Endothelial cell of umbilical vein (primary cell): ENCODE data around the gene KREMEN1. TPM values are rescaled to one million over a fixed set of nuclear protein-coding genes. Genes with fewer than 3 reads are reported as not detected.

Experiments
- BruUV-seq: library from RNA; stranded (reverse); fragments of 400-500 nt; replicated peaks from 2 replicates; lab custom pipeline; 2021; lab: Mats Ljungman, UMichigan
- CTCF ChIA-PET: fragments of 300-600, 350-600 bp; sonication (Branson Sonifier 250); formaldehyde crosslinking; loops from one replicate; lab custom pipeline; 2021; ENCODE audit warnings: antibody characterized with exemption, inconsistent platforms; lab: Charles Lee
- POLR2A ChIA-PET: fragments of 300-600, 350-600 bp; sonication (Branson Sonifier 250); formaldehyde crosslinking; loops from one replicate; lab custom pipeline; 2021; ENCODE audit warnings: antibody characterized with exemption, inconsistent platforms; lab: Charles Lee
- DNase-seq: peaks from one replicate; pipeline ENCODE4 v3.0.0-alpha.2; 2011; ENCODE audit warnings: low read depth, low spot score
- FAIRE-seq: peaks from 2 replicates; lab custom pipeline; 2011; peaks lifted over from hg19 to GRCh38; lab: Jason Lieb, UNC
- H2AFZ ChIP-seq: 2 replicates; pipeline ENCODE4 v1.6.0; 2012; ENCODE audit warnings: low read depth, low read length, control low read depth, inconsistent platforms
- H3K27ac ChIP-seq: 2 replicates; pipeline ENCODE4 v1.5.1; 2011; ENCODE audit warnings: low read depth, mild to moderate bottlenecking, control low read depth, low read length, moderate library complexity; ENCODE audit not compliant: insufficient read depth
- H3K27me3 ChIP-seq, 2 experiments: 2 replicates each; pipeline versions ENCODE4 v1.6.0 to v1.6.1; 2011; ENCODE audit warnings: low read length in 2 of 2, mixed read lengths in 1 of 2; ENCODE audit not compliant: control insufficient read depth in 2 of 2, insufficient read depth in 2 of 2
- H3K36me3 ChIP-seq, 2 experiments: 2 replicates in 1 of 2; 3 replicates in 1 of 2; pipeline ENCODE4 v1.5.1; 2011; ENCODE audit warnings: low read length in 2 of 2, mild to moderate bottlenecking in 1 of 2, moderate library complexity in 1 of 2; ENCODE audit not compliant: control insufficient read depth in 2 of 2, insufficient read depth in 2 of 2; ENCODE audit errors: extremely low read depth in 1 of 2
- H3K4me1 ChIP-seq: 3 replicates; pipeline ENCODE4 v1.5.1; 2011; ENCODE audit warnings: mild to moderate bottlenecking, low read length; ENCODE audit not compliant: control insufficient read depth, insufficient read depth; ENCODE audit errors: extremely low read depth
- H3K4me2 ChIP-seq: 2 replicates; pipeline ENCODE4 v1.6.1; 2011; ENCODE audit warnings: low read length, control low read depth, mixed read lengths; ENCODE audit not compliant: insufficient read depth
- H3K4me3 ChIP-seq, 3 experiments: fragments of 200-600 bp in 1 of 3; sonication (generic), shearing (Covaris generic) in 1 of 3; replicated peaks in 1 of 3; 2 replicates each; pipeline ENCODE4 v1.5.1; 2011 to 2016; ENCODE audit warnings: control low read depth in 3 of 3, low read length in 3 of 3, mild to moderate bottlenecking in 2 of 3, inconsistent platforms in 1 of 3, low read depth in 1 of 3, moderate library complexity in 1 of 3; ENCODE audit not compliant: insufficient read depth in 1 of 3
- H3K79me2 ChIP-seq: 2 replicates; pipeline ENCODE4 v1.6.0; 2012; ENCODE audit warnings: low read length, inconsistent platforms; ENCODE audit not compliant: control insufficient read depth, insufficient read depth
- H3K9ac ChIP-seq: replicated peaks from 2 replicates; pipeline ENCODE3; 2011; ENCODE audit warnings: low read length, control low read depth; ENCODE audit not compliant: insufficient read depth; ENCODE audit errors: extremely low read depth
- H3K9me1 ChIP-seq: replicated peaks from 3 replicates; pipeline ENCODE4 v1.6.0; 2011; ENCODE audit warnings: mild to moderate bottlenecking, low read length; ENCODE audit not compliant: control insufficient read depth, insufficient read depth; ENCODE audit errors: extremely low read depth
- H3K9me3 ChIP-seq: replicated peaks from 2 replicates; pipeline ENCODE4 v1.5.1; 2012; ENCODE audit warnings: low read length, inconsistent platforms; ENCODE audit not compliant: control insufficient read depth, insufficient read depth
- H4K20me1 ChIP-seq: replicated peaks from 2 replicates; pipeline ENCODE3; 2011; ENCODE audit warnings: mild to moderate bottlenecking, low read length; ENCODE audit not compliant: control insufficient read depth, insufficient read depth; ENCODE audit errors: extremely low read depth
- EZH2 ChIP-seq: IDR thresholded peaks from 2 replicates; pipeline ENCODE4 v1.6.1; 2012; ENCODE audit warnings: borderline replicate concordance, low read depth, mild to moderate bottlenecking, moderate library complexity, low read length, inconsistent platforms; ENCODE audit not compliant: severe bottlenecking
- FOS ChIP-seq: IDR thresholded peaks from 2 replicates; pipeline ENCODE4 v1.6.1; 2011; ENCODE audit warnings: mild to moderate bottlenecking, low read length, moderate library complexity, borderline replicate concordance; ENCODE audit not compliant: insufficient read depth
- GATA2 ChIP-seq: IDR thresholded peaks from 2 replicates; pipeline ENCODE4 v1.7.0; 2011; ENCODE audit warnings: low read depth, mild to moderate bottlenecking, moderate library complexity, mixed read lengths, low read length; ENCODE audit not compliant: insufficient read length, insufficient read depth
- JUN ChIP-seq: IDR thresholded peaks from 2 replicates; pipeline ENCODE4 v1.6.1; 2011; ENCODE audit warnings: borderline replicate concordance, low read depth; ENCODE audit not compliant: insufficient read length, insufficient read depth
- MYC ChIP-seq: IDR thresholded peaks from one replicate; pipeline ENCODE4 v1.6.1; 2011; ENCODE audit warnings: mild to moderate bottlenecking, low read depth, low read length
- POLR2A ChIP-seq: IDR thresholded peaks from 2 replicates; pipeline ENCODE4 v1.6.1; 2012; ENCODE audit warnings: low read depth, mild to moderate bottlenecking, control low read depth, low read length
- POLR2AphosphoS5 ChIP-seq: IDR thresholded peaks from 2 replicates; pipeline ENCODE4 v1.6.1; 2012; ENCODE audit warnings: low read depth, mild to moderate bottlenecking, control low read depth, low read length, moderate library complexity; ENCODE audit not compliant: insufficient read depth
- dilution Hi-C: fragments of 300-500 bp; cut with MboI; formaldehyde crosslinking; loops from one replicate; pipeline ENCODE4 v1.15.0; 2019; ENCODE audit warnings: low sequenced_read_pairs; ENCODE audit not compliant: extremely low pct_ligation_motif_present
- intact Hi-C: fragments of 100-400 bp; cut with micrococcal nuclease; formaldehyde crosslinking; loops from one replicate; pipeline ENCODE4 v1.10.0; 2022
- polyA plus RNA-seq, 4 experiments: library from polyadenylated mRNA; depleted of rRNA in 3 of 4; stranded (reverse) in 3 of 4; unstranded in 1 of 4; fragments of >200 nt; gene quantifications; 2 replicates each; pipeline versions ENCODE4 v1.2.1 to v1.2.3, GENCODE V29; 2011 to 2012; ENCODE audit warnings: missing spikeins in 1 of 4
- total RNA-seq: library from RNA; stranded (reverse); gene quantifications from 2 replicates; pipeline ENCODE4 v1.2.3, GENCODE V29; 2021
- TF ChIP-seq, protein P1 (sequence below), 2 donors: IDR thresholded peaks; 1 replicate in 1 of 2; 2 replicates in 1 of 2; pipeline ENCODE4 v1.5.1; 2011; ENCODE audit warnings: low read length in 2 of 2, mild to moderate bottlenecking in 2 of 2, moderate library complexity in 2 of 2, control low read depth in 1 of 2, inconsistent platforms in 1 of 2, low read depth in 1 of 2; ENCODE audit not compliant: insufficient read depth in 1 of 2; ENCODE audit errors: extremely low read depth in 1 of 2
- TF ChIP-seq, protein P2 (sequence below): IDR thresholded peaks from 2 replicates; pipeline ENCODE4 v1.6.1; 2011; ENCODE audit not compliant: insufficient read depth, insufficient read length

The KREMEN1 gene
- total and polyA plus RNA-seq, 2 donors (not counting 3 experiments of a cell fraction or from before 2014, with no cell fraction given): 0.58 to 1.1 TPM

DNA sequence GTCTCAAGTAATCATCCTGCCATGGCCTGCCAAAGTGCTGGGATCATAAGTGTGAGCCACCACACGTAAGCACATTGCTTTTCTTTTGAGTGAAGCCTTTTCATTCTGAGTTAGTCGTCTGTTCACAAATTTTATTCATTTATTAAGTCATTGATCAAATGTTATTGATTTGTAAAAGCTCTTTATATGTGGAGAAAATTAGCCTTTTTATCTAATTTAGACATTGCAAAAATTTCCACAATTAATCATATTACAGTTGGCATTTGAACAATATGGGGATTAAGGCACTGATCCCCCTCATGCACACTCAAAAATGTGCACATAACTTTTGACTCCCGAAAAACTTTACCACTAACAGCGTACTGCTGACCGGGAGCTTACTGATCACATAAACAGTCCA lies 125.4 kb downstream of the KREMEN1 start:
- TF ChIP-seq POLR2A: no peak
- no peak for TF ChIP-seq POLR2AphosphoS5
- no peak for TF ChIP-seq FOS
- no peak for TF ChIP-seq JUN
- TF ChIP-seq, protein P1, sequence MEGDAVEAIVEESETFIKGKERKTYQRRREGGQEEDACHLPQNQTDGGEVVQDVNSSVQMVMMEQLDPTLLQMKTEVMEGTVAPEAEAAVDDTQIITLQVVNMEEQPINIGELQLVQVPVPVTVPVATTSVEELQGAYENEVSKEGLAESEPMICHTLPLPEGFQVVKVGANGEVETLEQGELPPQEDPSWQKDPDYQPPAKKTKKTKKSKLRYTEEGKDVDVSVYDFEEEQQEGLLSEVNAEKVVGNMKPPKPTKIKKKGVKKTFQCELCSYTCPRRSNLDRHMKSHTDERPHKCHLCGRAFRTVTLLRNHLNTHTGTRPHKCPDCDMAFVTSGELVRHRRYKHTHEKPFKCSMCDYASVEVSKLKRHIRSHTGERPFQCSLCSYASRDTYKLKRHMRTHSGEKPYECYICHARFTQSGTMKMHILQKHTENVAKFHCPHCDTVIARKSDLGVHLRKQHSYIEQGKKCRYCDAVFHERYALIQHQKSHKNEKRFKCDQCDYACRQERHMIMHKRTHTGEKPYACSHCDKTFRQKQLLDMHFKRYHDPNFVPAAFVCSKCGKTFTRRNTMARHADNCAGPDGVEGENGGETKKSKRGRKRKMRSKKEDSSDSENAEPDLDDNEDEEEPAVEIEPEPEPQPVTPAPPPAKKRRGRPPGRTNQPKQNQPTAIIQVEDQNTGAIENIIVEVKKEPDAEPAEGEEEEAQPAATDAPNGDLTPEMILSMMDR (IDR thresholded peaks at IDR 0.05; ENCODE audit: extremely low read depth in 1 of 2, insufficient read depth in 1 of 2, low read depth in 1 of 2, low read length in 2 of 2): no peak
- TF ChIP-seq GATA2: no peak
- TF ChIP-seq MYC: no peak
- no peak for TF ChIP-seq EZH2
- TF ChIP-seq, protein P2, sequence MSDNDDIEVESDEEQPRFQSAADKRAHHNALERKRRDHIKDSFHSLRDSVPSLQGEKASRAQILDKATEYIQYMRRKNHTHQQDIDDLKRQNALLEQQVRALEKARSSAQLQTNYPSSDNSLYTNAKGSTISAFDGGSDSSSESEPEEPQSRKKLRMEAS: no peak
- Histone ChIP-seq H3K36me3 (no peaks in the 10 kb centered on the region), H3K4me2 (no peak overlapping the region), H3K9me3 (no peaks in the 10 kb centered on the region), H4K20me1 (no peaks in the 10 kb centered on the region), H3K27me3 (no peaks in the 10 kb centered on the region), H3K4me1 (peaks cover 7% of the 10 kb centered on the region), H3K4me3 (no peak overlapping the region), H3K79me2 (no peaks in the 10 kb centered on the region), H3K9ac (no peak overlapping the region), H2AFZ (no peak overlapping the region), H3K9me1 (no peaks in the 10 kb centered on the region), H3K27ac (no peak overlapping the region)
- no TSS peak for BruUV-seq
- intact Hi-C loops (no loop called here), dilution Hi-C loops (no loop called here)
- FAIRE-seq: no peak
- no peak for DNase-seq
- ChIA-PET CTCF (interaction anchor here (1.1 to 1.9 kb wide), 5 partner anchors 13 to 47 kb away, joined by 3 to 5 read pairs (median 3); no protein-coding TSS in a partner anchor), POLR2A (no interaction called here)
